ENCODE measurements around the gene TRPC4AP. TPM values are rescaled to one million over a fixed set of nuclear protein-coding genes. Genes with fewer than 3 reads are reported as not detected.

The TRPC4AP gene
- total RNA-seq, 3 donors from 2014 or later, result 49.6 to 60.5 (median 53.8) TPM

- Histone ChIP-seq H3K9me3 (no peaks in the 10 kb centered on the region), H3K36me3 (ENCODE audit: low read depth) (no peaks in the 10 kb centered on the region), H3K4me3 (no peak overlapping the region), H3K4me1 (ENCODE audit: low read depth) (peaks cover 18% of the 10 kb centered on the region)
- intact Hi-C loops (cut with DNase I, micrococcal nuclease), result no loop called here
- ATAC-seq (peak; percentile 83), DNase-seq (peak; percentile 37 to 60 (median 50))
- TF ChIP-seq, protein P1, sequence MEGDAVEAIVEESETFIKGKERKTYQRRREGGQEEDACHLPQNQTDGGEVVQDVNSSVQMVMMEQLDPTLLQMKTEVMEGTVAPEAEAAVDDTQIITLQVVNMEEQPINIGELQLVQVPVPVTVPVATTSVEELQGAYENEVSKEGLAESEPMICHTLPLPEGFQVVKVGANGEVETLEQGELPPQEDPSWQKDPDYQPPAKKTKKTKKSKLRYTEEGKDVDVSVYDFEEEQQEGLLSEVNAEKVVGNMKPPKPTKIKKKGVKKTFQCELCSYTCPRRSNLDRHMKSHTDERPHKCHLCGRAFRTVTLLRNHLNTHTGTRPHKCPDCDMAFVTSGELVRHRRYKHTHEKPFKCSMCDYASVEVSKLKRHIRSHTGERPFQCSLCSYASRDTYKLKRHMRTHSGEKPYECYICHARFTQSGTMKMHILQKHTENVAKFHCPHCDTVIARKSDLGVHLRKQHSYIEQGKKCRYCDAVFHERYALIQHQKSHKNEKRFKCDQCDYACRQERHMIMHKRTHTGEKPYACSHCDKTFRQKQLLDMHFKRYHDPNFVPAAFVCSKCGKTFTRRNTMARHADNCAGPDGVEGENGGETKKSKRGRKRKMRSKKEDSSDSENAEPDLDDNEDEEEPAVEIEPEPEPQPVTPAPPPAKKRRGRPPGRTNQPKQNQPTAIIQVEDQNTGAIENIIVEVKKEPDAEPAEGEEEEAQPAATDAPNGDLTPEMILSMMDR (IDR thresholded peaks at IDR 0.05), result no peak
These were observed 108.4 kb downstream of the TRPC4AP start for GRCh38 chr20:34983995-34984735.

GRCh38 chr20:34983089-34983820 is 109.4 kb downstream of the TRPC4AP start:
- DNase-seq (peak in 2 of 3 donors; percentile 31 to 40), ATAC-seq (no peak)
- H3K36me3 ChIP-seq (ENCODE audit: low read depth), result no peaks in the 10 kb centered on the region
- intact Hi-C loops (cut with DNase I, micrococcal nuclease), result no loop called here
- no peaks in the 10 kb centered on the region for H3K9me3 ChIP-seq
- peaks cover 18% of the 10 kb centered on the region for H3K4me1 ChIP-seq (ENCODE audit: low read depth)
- no peak overlapping the region for H3K4me3 ChIP-seq
- TF ChIP-seq, protein P1 (IDR thresholded peaks at IDR 0.05), result no peak

- ATAC-seq (no peak), DNase-seq (peak in 2 of 3 donors; percentile 25 to 44)
- TF ChIP-seq, protein P1 (IDR thresholded peaks at IDR 0.05), result no peak
- H3K4me1 ChIP-seq (ENCODE audit: low read depth), result peaks cover 18% of the 10 kb centered on the region
- no peaks in the 10 kb centered on the region for H3K36me3 ChIP-seq (ENCODE audit: low read depth)
- H3K4me3 ChIP-seq, result no peak overlapping the region
- no peaks in the 10 kb centered on the region for H3K9me3 ChIP-seq
- intact Hi-C loops (cut with DNase I, micrococcal nuclease), result no loop called here
These were observed 110.1 kb downstream of the TRPC4AP start for GRCh38 chr20:34982270-34983088.

DNA sequence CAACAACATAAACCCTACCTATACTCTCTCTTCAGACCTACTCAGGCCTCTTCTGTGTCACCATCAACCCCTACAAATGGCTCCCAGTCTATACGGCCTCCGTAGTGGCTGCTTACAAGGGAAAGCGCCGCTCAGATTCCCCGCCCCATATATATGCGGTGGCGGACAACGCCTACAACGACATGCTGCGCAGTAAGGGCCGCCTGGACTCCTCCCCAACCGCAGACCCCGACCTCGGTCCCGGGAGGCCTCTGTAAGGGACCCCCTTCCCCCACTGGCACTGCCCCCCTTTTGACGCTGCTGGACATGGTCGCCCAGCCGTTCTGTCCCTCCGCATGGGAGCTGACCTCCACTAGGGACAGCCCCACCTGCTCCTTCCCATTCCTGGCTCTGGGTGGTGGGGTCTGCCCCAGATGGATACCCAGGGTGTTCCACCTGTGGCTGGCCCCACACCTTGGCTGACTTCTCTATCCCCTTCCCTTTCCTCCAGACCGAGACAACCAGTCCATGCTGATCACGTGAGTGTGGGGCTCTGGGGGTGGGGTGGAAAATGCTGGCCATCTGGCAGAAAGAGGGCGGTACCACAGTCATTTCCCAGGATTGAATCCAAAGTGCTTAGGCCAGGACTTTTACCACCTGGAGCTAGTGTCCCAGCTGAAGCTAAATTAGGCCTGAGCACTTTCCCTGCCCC is 111.9 kb downstream of the TRPC4AP start:
- intact Hi-C loops (cut with DNase I, micrococcal nuclease), result no loop called here
- ATAC-seq (peak; percentile 72), DNase-seq (peak; percentile 68 to 76 (median 73))
- TF ChIP-seq, protein P1 (IDR thresholded peaks at IDR 0.05), result no peak
- no peaks in the 10 kb centered on the region for H3K36me3 ChIP-seq (ENCODE audit: low read depth)
- H3K4me1 ChIP-seq (ENCODE audit: low read depth), result peaks cover 18% of the 10 kb centered on the region
- no peaks in the 10 kb centered on the region for H3K9me3 ChIP-seq
- H3K4me3 ChIP-seq, result no peak overlapping the region
